Adrenal gland (tissue), 12 donors: ENCODE results near the gene JPH2. TPM values are rescaled to one million over a fixed set of nuclear protein-coding genes. Genes with fewer than 3 reads are reported as not detected.
A peak's percentile ranks its signal among the peaks of the same experiment; 100 is the strongest.

Experiments
- DNase-seq, 7 donors: peaks; one replicate each; pipeline ENCODE4 v3.0.0-alpha.2; 2019 to 2020
- H3K27ac ChIP-seq, 5 donors: fragments of 200-600 bp; sonication (generic) in 4 of 5; 1 replicate in 3 of 5; 2 replicates in 2 of 5; pipeline versions ENCODE4 v1.5.1 to v1.8.0; 2016 to 2020; ENCODE audit warnings: mild to moderate bottlenecking in 1 of 5
- H3K27me3 ChIP-seq: fragments of 200-600 bp; 2 replicates; pipeline ENCODE4 v1.8.0; 2021
- H3K36me3 ChIP-seq, 2 donors: fragments of 200-600 bp; replicated peaks in 1 of 2; 1 replicate in 1 of 2; 2 replicates in 1 of 2; pipeline versions ENCODE4 v1.5.1 to v1.8.0; 2018 to 2022
- H3K4me1 ChIP-seq, 2 donors: fragments of 200-600 bp; replicated peaks in 1 of 2; 1 replicate in 1 of 2; 2 replicates in 1 of 2; pipeline versions ENCODE4 v1.5.1 to v1.8.0; 2018 to 2021
- H3K4me3 ChIP-seq, 4 donors: fragments of 200-600 bp; sonication (generic) in 3 of 4; one replicate each; pipeline ENCODE4 v1.5.1; 2016 to 2018
- H3K9me3 ChIP-seq, 3 donors: fragments of 200-600 bp; sonication (generic) in 1 of 3; replicated peaks in 1 of 3; 1 replicate in 2 of 3; 2 replicates in 1 of 3; pipeline versions ENCODE4 v1.5.1 to v1.8.0; 2016 to 2021
- CTCF ChIP-seq, 6 experiments: fragments of 450-650 bp in 4 of 6; fragments of 200-600 bp in 2 of 6; sonication (generic) in 1 of 6; IDR thresholded peaks; 1 replicate in 5 of 6; 2 replicates in 1 of 6; pipeline versions ENCODE4 v1.5.1 to v1.8.0; 2016 to 2021; ENCODE audit warnings: antibody characterized with exemption in 6 of 6, mild to moderate bottlenecking in 2 of 6, moderate library complexity in 1 of 6
- POLR2A ChIP-seq, 2 donors: fragments of 450-650 bp; IDR thresholded peaks; one replicate each; pipeline ENCODE4 v1.6.1; 2017; ENCODE audit warnings: antibody characterized with exemption in 2 of 2, mild to moderate bottlenecking in 2 of 2, moderate library complexity in 1 of 2
- WGBS, 4 donors: extraction: QIAGEN DNeasy Blood & Tissue Kit in 2 of 4; methylation state at CpG; one replicate each; pipeline versions ENCODE4 v1.1.5 to v1.1.7; 2013 to 2017; 5-methylcytosine and 5-hydroxymethylcytosine counted together
- intact Hi-C, 2 donors: fragments of 100-400 bp; cut with DNase I; formaldehyde crosslinking; loops; one replicate each; pipeline versions ENCODE4 v1.14.1 to v1.15.0; 2022 to 2023
- polyA plus RNA-seq, 3 donors: library from polyadenylated mRNA; stranded (reverse); fragments of 200-250 nt in 2 of 3; fragments of 350-450 nt in 1 of 3; fragmentation: Illumina TruSeq in 1 of 3; extraction: RNeasy Lipid Tissue Mini Kit (QIAGEN cat#74804) in 1 of 3; gene quantifications; one replicate each; pipeline ENCODE4 v1.2.3, GENCODE V29; 2013 to 2014
- total RNA-seq, 9 donors: library from RNA; depleted of rRNA in 4 of 9; stranded (reverse); fragments of >200 nt in 4 of 9; fragments of 120-200 nt in 1 of 9; fragmentation: NEBNext Ultra II Directional in 1 of 9; extraction: Animal tissue kit (Norgen Biotek cat#: 25700) in 1 of 9; gene quantifications; one replicate each; pipeline versions ENCODE4 v1.1.0 to v1.2.4, GENCODE V29; 2013 to 2023
- donor health status: healthy with polysubstance abuse.
- donor health status: Bipolar disorder and iron deficiency.
- donor health status: DM: yes; HTN: yes; CAD: no.
- donor health status: DM: no; HTN: no; CAD: no.
- donor health status: DM: no; HTN: no; CAD: no.
- donor health status: DM: yes; HTN: yes; CAD: no.

Gene JPH2
- total and polyA plus RNA-seq, 12 donors, result 0.59 to 13.0 (median 3.4) TPM

GRCh38 chr20:44219170-44219730, 32.3 kb upstream of the JPH2 start:
- no peak overlapping the region for H3K27ac ChIP-seq
- H3K4me1 ChIP-seq, result no peaks in the 10 kb centered on the region
- no peak for DNase-seq
- WGBS, 4 donors, result 61 to 64% (median 62%) methylated on average over 5 of the region's 5 CpGs
- H3K9me3 ChIP-seq, result no peaks in the 10 kb centered on the region
- H3K36me3 ChIP-seq, result no peaks in the 10 kb centered on the region
- intact Hi-C loops, result loop anchor here (5.0 kb wide), 3 partner anchors 93 to 248 kb away; partner anchors contain the start of gene FITM2 (in 1 of the 2)
- TF ChIP-seq CTCF (IDR thresholded peaks at IDR 0.05), result no peak
- TF ChIP-seq POLR2A (IDR thresholded peaks at IDR 0.05), result no peak
- no peaks in the 10 kb centered on the region for H3K27me3 ChIP-seq
- no peak overlapping the region for H3K4me3 ChIP-seq

- DNase-seq, result no peak
- no peaks in the 10 kb centered on the region for H3K4me1 ChIP-seq
- H3K27ac ChIP-seq, result no peak overlapping the region
- H3K36me3 ChIP-seq, result no peaks in the 10 kb centered on the region
- no peak for TF ChIP-seq CTCF (IDR thresholded peaks at IDR 0.05)
- no peak for TF ChIP-seq POLR2A (IDR thresholded peaks at IDR 0.05)
- WGBS, 4 donors, result 65 to 73% (median 67%) methylated on average over 4 of the region's 4 CpGs
- no peaks in the 10 kb centered on the region for H3K27me3 ChIP-seq
- no peak overlapping the region for H3K4me3 ChIP-seq
- intact Hi-C loops, result loop anchor here (5.0 kb wide), 3 partner anchors 94 to 249 kb away; partner anchors contain the start of gene FITM2 (in 1 of the 2)
- no peaks in the 10 kb centered on the region for H3K9me3 ChIP-seq
These were observed 31.5 kb upstream of the JPH2 start for GRCh38 chr20:44218446-44218845.

- peak; percentile 65 to 88 (median 79) for DNase-seq
- 42 to 51% (median 46%) methylated on average over 11 of the region's 11 CpGs for WGBS, 4 donors
- intact Hi-C loops, result loop anchor here (2.0 to 5.0 kb wide), 4 partner anchors 93 to 250 kb away; partner anchors contain the start of gene FITM2 (in 2 of the 2)
- no peak for TF ChIP-seq POLR2A (IDR thresholded peaks at IDR 0.05)
- peak; percentile 80 to 91 (median 88) for TF ChIP-seq CTCF (IDR thresholded peaks at IDR 0.05)
- H3K4me3 ChIP-seq, result no peak overlapping the region
- H3K27me3 ChIP-seq, result no peaks in the 10 kb centered on the region
- no peaks in the 10 kb centered on the region for H3K9me3 ChIP-seq
- H3K27ac ChIP-seq, result no peak overlapping the region
- no peaks in the 10 kb centered on the region for H3K4me1 ChIP-seq
- H3K36me3 ChIP-seq, result no peaks in the 10 kb centered on the region
These were observed 30.5 kb upstream of the JPH2 start for GRCh38 chr20:44217342-44218092.

- no peaks in the 10 kb centered on the region for H3K27me3 ChIP-seq
- H3K36me3 ChIP-seq, result no peaks in the 10 kb centered on the region
- peaks cover 6 to 7% of the 10 kb centered on the region in 2 donors for H3K4me1 ChIP-seq
- peak; percentile 68 to 84 (median 75) for DNase-seq
- WGBS, 4 donors, result 50 to 53% (median 51%) methylated on average over 7 of the region's 7 CpGs
- peak; percentile 58 to 81 (median 75) for TF ChIP-seq CTCF (IDR thresholded peaks at IDR 0.05)
- TF ChIP-seq POLR2A (IDR thresholded peaks at IDR 0.05), result no peak
- intact Hi-C loops, result loop anchor here (5.0 kb wide), 3 partner anchors 97 to 252 kb away; partner anchors contain the start of gene FITM2 (in 1 of the 2)
- H3K4me3 ChIP-seq, result no peak overlapping the region
- no peak overlapping the region for H3K27ac ChIP-seq
- H3K9me3 ChIP-seq, result no peaks in the 10 kb centered on the region
These were observed 28.1 kb upstream of the JPH2 start for GRCh38 chr20:44215125-44215524.
